HG03060 (cell line): ENCODE results near the gene ROR2.

Source experiments
- ATAC-seq: cut with Tn5 transposase; IDR thresholded peaks from one replicate; pipeline ENCODE4 v1.9.1; 2021; ENCODE audit warnings: low read depth, moderate number of reproducible peaks; ENCODE audit not compliant: unreplicated experiment

ROR2 gene

GRCh38 chr9:91761362-91761761, 188.7 kb downstream of the ROR2 start:
- ATAC-seq: no peak

- no peak for ATAC-seq
Observed at GRCh38 chr9:91760906-91761305, 189.1 kb downstream of the ROR2 start.

- ATAC-seq: no peak
Observed at GRCh38 chr9:91758491-91758981, 191.5 kb downstream of the ROR2 start.

GRCh38 chr9:91757782-91758181, 192.2 kb downstream of the ROR2 start:
- no peak for ATAC-seq

- no peak for ATAC-seq
Observed at GRCh38 chr9:91756510-91756780, 193.6 kb downstream of the ROR2 start.

- no peak for ATAC-seq
Observed at GRCh38 chr9:91755761-91756509, 194.1 kb downstream of the ROR2 start.

- ATAC-seq: no peak
Observed at GRCh38 chr9:91753711-91754110, 196.3 kb downstream of the ROR2 start.

- no peak for ATAC-seq
Observed at GRCh38 chr9:91751922-91752321, 198.1 kb downstream of the ROR2 start.

GRCh38 chr9:91750343-91750742, 199.7 kb downstream of the ROR2 start:
- ATAC-seq: no peak

GRCh38 chr9:91746904-91747303, 203.1 kb downstream of the ROR2 start:
- no peak for ATAC-seq

- no peak for ATAC-seq
Observed at GRCh38 chr9:91746357-91746756, 203.7 kb downstream of the ROR2 start.

- ATAC-seq: no peak
Observed at GRCh38 chr9:91744114-91744513, 205.9 kb downstream of the ROR2 start.

GRCh38 chr9:91741522-91741921, 208.5 kb downstream of the ROR2 start:
- ATAC-seq: no peak

GRCh38 chr9:91740701-91741100, 209.3 kb downstream of the ROR2 start:
- no peak for ATAC-seq

- ATAC-seq: no peak
Observed at GRCh38 chr9:91736898-91737601, 213.0 kb downstream of the ROR2 start.

- ATAC-seq: no peak
Observed at GRCh38 chr9:91736311-91736710, 213.7 kb downstream of the ROR2 start.

GRCh38 chr9:91735049-91735448, 215.0 kb downstream of the ROR2 start:
- no peak for ATAC-seq

GRCh38 chr9:91734371-91734981, 215.6 kb downstream of the ROR2 start:
- no peak for ATAC-seq

GRCh38 chr9:91733006-91733624, 216.9 kb downstream of the ROR2 start:
- ATAC-seq: no peak

- ATAC-seq: no peak
Observed at GRCh38 chr9:91732187-91733005, 217.6 kb downstream of the ROR2 start.
